ENCODE results near the gene ABHD17B. TPM values are rescaled to one million over a fixed set of nuclear protein-coding genes. Genes with fewer than 3 reads are reported as not detected.

The ABHD17B gene
- total RNA-seq, 4 donors from 2014 or later: 10.5 to 24.8 (median 15.9) TPM

DNA sequence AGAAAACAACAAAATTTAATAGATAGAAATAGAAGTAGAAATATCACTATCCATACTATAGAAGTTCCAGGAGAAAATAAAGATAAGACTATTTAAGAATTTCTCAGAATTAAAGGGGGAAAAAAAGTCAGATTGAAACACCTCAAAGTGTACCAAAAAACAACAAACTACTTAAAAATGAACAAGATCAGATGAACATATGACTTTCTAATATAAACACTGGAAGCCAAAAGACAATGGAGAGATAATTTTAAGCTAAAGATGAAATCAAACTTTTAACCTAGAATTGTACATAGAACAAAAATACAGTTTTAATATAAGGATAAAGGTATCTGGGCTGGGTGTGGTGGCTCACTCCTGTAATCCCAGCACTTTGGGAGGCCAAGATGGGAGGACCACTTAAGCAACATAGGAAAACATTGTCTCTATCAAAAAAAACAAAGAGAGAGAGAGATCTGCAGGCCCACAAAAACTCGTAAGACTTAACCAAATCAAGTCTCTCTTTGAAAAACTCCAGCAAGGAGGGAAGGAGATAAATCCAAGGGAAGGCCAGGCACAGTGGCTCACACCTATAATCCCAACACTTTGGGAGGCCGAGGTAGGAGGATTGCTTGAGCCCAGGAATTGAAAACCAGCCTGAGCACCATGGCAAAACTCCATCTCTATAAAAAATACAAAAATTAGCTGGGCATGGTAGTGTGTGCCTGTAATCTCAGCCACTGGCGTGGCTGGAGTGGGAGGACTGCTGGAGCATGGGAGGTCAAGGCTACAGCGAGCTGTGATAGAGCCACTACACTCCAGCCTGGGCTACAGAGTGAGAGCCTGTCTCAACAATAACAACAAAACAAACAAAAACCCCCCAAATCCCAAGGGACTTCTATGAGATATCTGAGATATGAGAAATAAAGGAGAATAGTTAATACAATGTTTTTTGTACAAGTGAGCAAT, 32.4 kb downstream of the ABHD17B start:
- Histone ChIP-seq H3K4me1 (no peaks in the 10 kb centered on the region), H3K4me3 (no peak overlapping the region), H3K36me3 (peaks cover 0 to 18% of the 10 kb centered on the region in 2 donors), H3K27ac (no peak overlapping the region), H3K27me3 (no peaks in the 10 kb centered on the region), H3K9me3 (peaks cover 0 to 51% (median 0%) of the 10 kb centered on the region in 3 donors)
- no peak for TF ChIP-seq POLR2AphosphoS5 (IDR thresholded peaks at IDR 0.05)
- TF ChIP-seq, protein P1, sequence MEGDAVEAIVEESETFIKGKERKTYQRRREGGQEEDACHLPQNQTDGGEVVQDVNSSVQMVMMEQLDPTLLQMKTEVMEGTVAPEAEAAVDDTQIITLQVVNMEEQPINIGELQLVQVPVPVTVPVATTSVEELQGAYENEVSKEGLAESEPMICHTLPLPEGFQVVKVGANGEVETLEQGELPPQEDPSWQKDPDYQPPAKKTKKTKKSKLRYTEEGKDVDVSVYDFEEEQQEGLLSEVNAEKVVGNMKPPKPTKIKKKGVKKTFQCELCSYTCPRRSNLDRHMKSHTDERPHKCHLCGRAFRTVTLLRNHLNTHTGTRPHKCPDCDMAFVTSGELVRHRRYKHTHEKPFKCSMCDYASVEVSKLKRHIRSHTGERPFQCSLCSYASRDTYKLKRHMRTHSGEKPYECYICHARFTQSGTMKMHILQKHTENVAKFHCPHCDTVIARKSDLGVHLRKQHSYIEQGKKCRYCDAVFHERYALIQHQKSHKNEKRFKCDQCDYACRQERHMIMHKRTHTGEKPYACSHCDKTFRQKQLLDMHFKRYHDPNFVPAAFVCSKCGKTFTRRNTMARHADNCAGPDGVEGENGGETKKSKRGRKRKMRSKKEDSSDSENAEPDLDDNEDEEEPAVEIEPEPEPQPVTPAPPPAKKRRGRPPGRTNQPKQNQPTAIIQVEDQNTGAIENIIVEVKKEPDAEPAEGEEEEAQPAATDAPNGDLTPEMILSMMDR (IDR thresholded peaks at IDR 0.05): no peak
- WGBS, 2 donors (ENCODE audit: low coverage in 1 of 2): 93 to 96% methylated on average over 4 of the region's 4 CpGs
- no peak for ATAC-seq

DNA sequence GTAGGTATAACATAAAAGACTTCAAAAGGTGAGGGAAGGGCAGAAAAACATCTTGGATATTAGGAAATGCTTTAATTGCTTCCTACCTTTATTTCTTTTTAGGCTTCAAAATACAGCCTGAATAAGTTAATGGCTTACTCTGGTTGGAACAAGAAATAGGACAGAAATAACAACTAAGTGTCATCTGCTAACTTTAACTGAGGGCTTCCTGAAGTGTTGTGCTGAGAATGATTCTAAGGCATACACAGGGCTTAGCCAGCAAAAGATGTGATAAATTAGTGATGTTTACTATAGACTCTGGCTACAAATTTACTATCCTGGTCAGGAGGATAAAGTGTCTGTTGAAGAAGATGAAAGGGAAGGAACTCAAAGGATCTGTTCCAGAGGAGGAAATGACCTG, 34.2 kb downstream of the ABHD17B start:
- TF ChIP-seq, protein P1 (IDR thresholded peaks at IDR 0.05): no peak
- no peak for TF ChIP-seq EP300 (IDR thresholded peaks at IDR 0.05)
- peaks cover 0 to 41% (median 0%) of the 10 kb centered on the region in 3 donors for H3K9me3 ChIP-seq
- ATAC-seq: no peak

DNA sequence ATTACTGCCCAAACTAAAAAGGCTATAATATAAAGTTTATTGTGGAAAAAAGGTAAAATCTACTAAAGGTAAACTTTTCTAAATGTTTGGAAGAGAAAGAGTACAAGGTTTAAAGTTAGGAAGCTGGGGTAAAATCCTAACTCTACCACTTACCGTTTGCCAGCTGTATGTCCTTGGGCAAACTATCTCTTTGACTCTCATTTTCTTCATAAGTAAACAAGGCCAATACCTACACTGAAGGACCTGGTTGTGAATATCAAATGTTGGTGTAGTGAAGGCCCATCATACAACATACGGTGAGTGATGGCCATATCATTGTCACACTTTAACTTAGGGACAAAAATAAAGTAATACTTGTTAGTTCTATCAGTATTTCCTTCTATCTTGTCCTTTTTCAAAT, 34.9 kb downstream of the ABHD17B start:
- WGBS, 2 donors (ENCODE audit: low coverage in 1 of 2): 86 to 96% methylated on average over 2 of the region's 2 CpGs
- H3K9me3 ChIP-seq: peaks cover 0 to 34% (median 0%) of the 10 kb centered on the region in 3 donors
- H3K4me3 ChIP-seq: no peak overlapping the region
- no peaks in the 10 kb centered on the region for H3K4me1 ChIP-seq
- no peak overlapping the region for H3K27ac ChIP-seq
- peaks cover 0 to 20% of the 10 kb centered on the region in 2 donors for H3K36me3 ChIP-seq
- ATAC-seq: no peak
- TF ChIP-seq, protein P1 (IDR thresholded peaks at IDR 0.05): no peak
- TF ChIP-seq POLR2AphosphoS5 (IDR thresholded peaks at IDR 0.05) (no peak), POLR2A (IDR thresholded peaks at IDR 0.05) (no peak), EP300 (IDR thresholded peaks at IDR 0.05) (no peak)
- H3K27me3 ChIP-seq: no peaks in the 10 kb centered on the region

More for the DNA sequence above, 34.2 kb downstream of the ABHD17B start:
- no peak overlapping the region for H3K27ac ChIP-seq
- H3K27me3 ChIP-seq: no peaks in the 10 kb centered on the region
- no peak overlapping the region for H3K4me3 ChIP-seq
- no peaks in the 10 kb centered on the region for H3K4me1 ChIP-seq
- peaks cover 0 to 13% of the 10 kb centered on the region in 2 donors for H3K36me3 ChIP-seq

DNA sequence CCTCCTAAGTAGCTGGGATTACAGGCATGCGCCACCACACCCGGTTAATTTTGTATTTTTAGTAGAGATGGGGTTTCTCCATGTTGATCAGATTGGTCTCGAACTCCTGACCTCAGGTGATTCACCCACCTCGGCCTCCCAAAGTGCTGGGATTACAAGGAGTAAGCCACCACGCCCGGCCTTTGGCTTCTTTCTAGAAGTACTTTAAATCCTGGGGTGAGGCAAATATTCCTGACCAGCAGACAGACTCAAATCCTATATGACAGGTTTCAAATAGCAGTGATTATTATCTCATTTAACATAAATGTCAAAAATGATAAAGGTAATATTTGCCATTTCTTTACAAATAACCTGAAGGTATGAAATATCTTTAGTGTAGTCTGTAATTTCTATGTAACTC, 35.6 kb downstream of the ABHD17B start:
- peaks cover 0 to 27% (median 0%) of the 10 kb centered on the region in 3 donors for H3K9me3 ChIP-seq
- 98 to 100% methylated on average over 5 to 6 of the region's 6 CpGs for WGBS, 2 donors (ENCODE audit: low coverage in 1 of 2)
- ATAC-seq: no peak
- H3K36me3 ChIP-seq: peaks cover 0 to 20% of the 10 kb centered on the region in 2 donors
- no peaks in the 10 kb centered on the region for H3K4me1 ChIP-seq
- no peak overlapping the region for H3K27ac ChIP-seq
- TF ChIP-seq POLR2AphosphoS5 (IDR thresholded peaks at IDR 0.05): no peak
- TF ChIP-seq, protein P1 (IDR thresholded peaks at IDR 0.05): no peak
- no peak for TF ChIP-seq POLR2A (IDR thresholded peaks at IDR 0.05)
- no peak for TF ChIP-seq EP300 (IDR thresholded peaks at IDR 0.05)
- no peak overlapping the region for H3K4me3 ChIP-seq
- H3K27me3 ChIP-seq: no peaks in the 10 kb centered on the region

DNA sequence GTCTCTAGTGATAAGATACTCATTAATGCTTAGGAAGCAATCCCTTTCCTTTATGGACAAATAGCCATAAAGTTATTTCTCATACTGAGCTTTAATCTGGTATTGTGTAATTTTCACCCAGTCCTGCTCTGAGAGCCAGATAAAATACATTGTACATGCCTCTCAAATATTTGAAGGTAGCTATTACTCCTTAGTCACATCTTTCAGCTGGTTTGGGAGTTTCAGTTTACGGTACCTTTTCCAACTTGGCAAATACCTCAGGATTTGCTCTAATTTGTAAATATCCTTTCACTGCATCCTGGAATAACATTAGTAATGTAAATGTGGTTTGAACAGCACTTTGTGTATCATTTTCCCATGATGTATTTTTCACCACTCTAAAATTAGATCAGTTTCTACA, 47.4 kb downstream of the ABHD17B start:
- 12 to 63% methylated on average over 1 of the region's 1 CpG for WGBS, 2 donors (ENCODE audit: low coverage in 1 of 2)
- Histone ChIP-seq H3K27ac (no peak overlapping the region), H3K4me3 (no peak overlapping the region), H3K9me3 (peaks cover 0 to 21% (median 0%) of the 10 kb centered on the region in 3 donors), H3K36me3 (peaks cover 0 to 20% of the 10 kb centered on the region in 2 donors), H3K27me3 (no peaks in the 10 kb centered on the region), H3K4me1 (peaks cover 0 to 8% (median 0%) of the 10 kb centered on the region in 3 donors)
- ATAC-seq: no peak
- TF ChIP-seq EP300 (IDR thresholded peaks at IDR 0.05) (no peak), POLR2AphosphoS5 (IDR thresholded peaks at IDR 0.05) (no peak), POLR2A (IDR thresholded peaks at IDR 0.05) (no peak)
- TF ChIP-seq, protein P1 (IDR thresholded peaks at IDR 0.05): no peak

Measured in gastroesophageal sphincter (tissue), 4 donors.